GM18507 (cell line): ENCODE results near the gene TIE1.

Experiments
- DNase-seq: peaks from one replicate; pipeline ENCODE4 v3.0.0; 2011; ENCODE audit warnings: low read depth; ENCODE audit not compliant: insufficient read length; ENCODE audit errors: extremely low spot score
- FAIRE-seq: peaks from 2 replicates; lab custom pipeline; 2011; peaks lifted over from hg19 to GRCh38; lab: Jason Lieb, UNC

The TIE1 gene

GRCh38 chr1:43351421-43352350 is 50.9 kb downstream of the TIE1 start:
- DNase-seq (no peak), FAIRE-seq (no peak)

DNA sequence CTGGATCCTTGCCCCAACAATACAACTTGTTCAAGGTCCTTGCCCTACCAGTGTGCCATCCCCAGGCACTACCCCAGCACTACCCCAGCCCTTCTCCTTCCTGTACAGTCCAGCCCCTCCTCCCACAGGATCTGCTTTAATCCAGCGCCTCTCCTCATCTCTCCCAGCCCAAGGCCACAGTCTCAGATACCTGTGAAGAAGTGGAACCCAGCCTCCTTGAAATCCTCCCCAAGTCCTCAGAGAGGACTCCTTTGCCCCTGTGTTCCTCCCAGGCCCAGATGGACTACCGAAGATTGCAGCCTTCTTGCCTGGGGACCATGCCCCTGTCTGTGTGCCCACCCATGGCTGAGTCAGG is 51.5 kb downstream of the TIE1 start:
- FAIRE-seq (no peak), DNase-seq (no peak)

- DNase-seq: no peak
- no peak for FAIRE-seq
Measured at GRCh38 chr1:43352881-43353280, 52.1 kb downstream of the TIE1 start.

DNA sequence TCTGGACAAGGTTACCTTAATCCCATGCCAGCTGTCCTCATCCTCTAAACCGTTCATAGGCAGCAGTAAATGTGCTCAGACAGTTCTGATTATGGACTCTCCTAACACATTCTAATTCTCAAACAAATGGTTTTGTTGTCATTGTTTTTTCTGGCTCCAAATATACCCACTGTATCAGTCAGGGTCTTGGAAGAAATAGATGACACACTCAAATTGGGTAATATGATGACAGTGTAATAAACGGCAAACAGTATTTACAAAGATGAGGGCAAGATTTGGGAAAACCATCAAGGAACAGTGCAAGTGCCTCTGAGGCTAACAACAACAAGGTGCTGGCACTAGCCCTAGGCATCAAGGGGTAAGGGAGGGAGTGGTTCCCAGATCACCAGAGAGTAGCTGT is 53.7 kb downstream of the TIE1 start:
- DNase-seq (no peak), FAIRE-seq (no peak)

DNA sequence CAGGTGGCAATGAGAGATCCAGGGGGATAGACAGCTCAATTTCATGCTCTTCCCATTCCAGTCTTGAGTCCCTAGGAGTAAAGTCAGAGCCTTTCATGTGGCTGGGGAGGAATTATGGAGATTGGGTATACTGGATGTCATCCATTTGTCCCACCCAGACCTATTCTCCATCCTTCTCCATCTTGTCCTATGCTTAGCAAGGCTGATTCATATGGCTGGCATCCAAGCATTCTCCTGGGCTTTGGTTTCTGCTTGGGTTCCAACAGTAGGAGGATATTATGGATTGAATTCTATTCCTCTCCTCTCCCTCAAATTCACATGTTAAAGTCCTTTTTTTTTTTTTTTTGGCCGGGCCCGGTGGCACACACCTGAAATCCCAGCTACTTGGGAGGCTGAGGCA is 54.2 kb downstream of the TIE1 start:
- FAIRE-seq (no peak), DNase-seq (no peak)

DNA sequence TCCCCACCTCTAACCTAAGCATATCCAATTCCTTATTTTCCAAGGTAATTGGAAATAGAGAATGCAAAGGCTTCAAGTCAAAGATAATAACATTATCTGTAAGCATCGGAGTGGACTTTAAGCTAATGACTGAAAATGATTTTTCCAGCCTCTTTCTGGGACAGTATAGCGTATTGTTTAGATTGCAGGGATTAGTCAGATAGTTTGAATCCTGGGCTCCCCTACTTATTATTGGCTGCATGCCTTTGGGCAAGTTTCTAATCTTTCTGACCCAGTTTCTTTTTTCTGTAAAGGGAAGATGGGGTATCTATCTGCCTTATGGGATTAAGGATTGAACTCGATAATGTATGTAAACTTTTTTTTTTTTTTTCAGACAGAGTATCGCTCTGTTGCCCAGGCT is 56.5 kb downstream of the TIE1 start:
- DNase-seq (no peak), FAIRE-seq (no peak)

DNA sequence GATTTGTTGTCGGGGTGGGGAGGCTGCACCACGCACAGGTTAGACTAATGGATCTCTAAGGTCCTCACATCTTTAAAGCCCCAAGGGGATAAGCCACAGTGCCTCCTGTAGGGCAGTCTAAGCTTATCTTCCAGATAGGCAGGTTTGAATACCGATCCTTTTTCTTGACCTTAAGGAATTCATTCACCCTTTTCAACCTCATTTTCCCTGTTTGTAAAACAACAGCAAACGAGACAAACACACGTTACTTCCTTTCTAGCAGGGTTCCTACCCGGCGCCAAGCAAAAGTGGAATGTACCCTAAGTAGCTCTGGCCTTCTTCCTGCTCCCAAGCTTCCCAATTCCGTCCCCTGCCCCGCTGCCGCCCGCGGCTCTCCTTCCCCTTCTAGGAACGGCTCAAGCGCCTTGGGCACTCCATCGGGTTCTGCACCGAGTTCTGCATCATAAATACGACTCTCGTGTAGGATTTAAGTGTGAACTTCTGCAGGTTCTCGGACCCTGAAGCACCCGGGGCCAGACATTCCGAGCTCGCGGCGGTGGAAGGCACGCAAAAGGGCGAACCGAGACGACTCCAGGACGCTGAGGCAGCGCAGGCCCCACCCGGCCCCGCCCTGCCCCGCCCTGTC is 57.5 kb downstream of the TIE1 start:
- FAIRE-seq (peak; percentile 60), DNase-seq (no peak)

DNA sequence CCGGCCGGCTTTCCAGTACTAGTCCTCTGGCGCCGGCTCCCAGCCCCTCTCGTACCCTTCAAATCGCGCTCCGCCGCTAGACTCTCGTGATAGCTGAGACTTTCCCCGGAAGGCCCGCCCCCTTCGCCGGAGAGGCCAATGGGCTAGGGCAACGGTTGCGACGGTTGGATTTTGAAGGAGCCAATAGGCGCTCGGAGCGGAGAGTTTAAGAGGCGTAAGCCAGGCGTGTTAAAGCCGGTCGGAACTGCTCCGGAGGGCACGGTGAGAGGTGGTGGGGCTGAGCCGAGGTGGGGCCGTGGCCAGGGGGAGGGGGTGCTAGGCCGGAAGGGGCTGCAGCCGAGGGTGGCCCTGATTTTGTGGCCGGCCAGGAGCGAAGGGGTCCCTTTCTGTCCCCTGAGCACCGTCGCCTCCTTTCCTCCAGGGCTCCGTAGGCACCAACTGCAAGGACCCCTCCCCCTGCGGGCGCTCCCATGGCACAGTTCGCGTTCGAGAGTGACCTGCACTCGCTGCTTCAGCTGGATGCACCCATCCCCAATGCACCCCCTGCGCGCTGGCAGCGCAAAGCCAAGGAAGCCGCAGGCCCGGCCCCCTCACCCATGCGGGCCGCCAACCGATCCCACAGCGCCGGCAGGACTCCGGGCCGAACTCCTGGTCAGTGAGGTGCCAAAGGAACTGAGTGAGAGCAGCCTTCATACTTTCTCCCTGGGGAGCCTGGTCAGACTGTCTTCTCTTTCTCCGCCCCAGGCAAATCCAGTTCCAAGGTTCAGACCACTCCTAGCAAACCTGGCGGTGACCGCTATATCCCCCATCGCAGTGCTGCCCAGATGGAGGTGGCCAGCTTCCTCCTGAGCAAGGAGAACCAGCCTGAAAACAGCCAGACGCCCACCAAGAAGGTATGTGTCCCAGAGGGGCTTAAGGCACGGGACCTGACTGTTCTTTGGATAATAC is 58.2 kb downstream of the TIE1 start, which contains the start of gene CDC20:
TSS of gene CDC20 (plus strand) at position 236 of the 948 bp plus-strand sequence. CDS start at position 471, 235 bp downstream.
- DNase-seq (peak; percentile 87), FAIRE-seq (peak; percentile 94)

- DNase-seq: no peak
- FAIRE-seq: no peak
Measured at GRCh38 chr1:43359696-43360095, 58.9 kb downstream of the TIE1 start.

- FAIRE-seq: no peak
- DNase-seq: no peak
Measured at GRCh38 chr1:43360616-43361015, 59.8 kb downstream of the TIE1 start.

DNA sequence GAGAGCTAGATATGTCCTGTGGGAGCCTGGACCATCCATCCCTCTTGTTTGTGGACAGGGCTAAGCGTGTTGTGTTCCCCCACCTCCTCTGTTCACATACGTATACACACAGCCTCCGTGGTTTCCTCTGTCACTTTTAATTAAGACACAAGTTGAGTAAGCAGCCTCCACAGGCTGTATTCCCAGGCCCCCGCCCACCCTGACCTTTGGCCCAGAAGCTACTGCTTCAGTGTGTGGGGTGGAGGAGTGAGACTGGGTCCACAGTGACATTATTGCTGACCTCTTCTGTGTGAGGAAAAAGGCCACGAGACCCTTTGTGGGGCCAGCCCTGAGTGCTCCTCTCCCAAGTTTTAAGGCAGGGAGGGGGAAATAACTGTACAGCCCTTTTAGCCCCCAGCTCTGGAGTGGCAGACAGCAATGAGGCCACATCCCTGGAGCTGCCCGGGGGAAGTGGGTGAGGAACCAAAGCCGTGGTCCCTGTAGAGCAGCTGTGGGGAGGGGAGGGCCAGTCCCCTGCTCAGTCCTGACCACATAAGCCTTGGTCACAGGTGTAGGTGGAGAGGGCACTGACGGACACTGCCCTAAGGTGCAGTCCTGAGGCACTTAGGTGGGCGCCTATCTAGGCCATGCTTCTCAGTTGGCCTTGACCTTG is 62.6 kb downstream of the TIE1 start:
- FAIRE-seq: no peak
- DNase-seq: no peak

GRCh38 chr1:43363935-43364525 is 63.2 kb downstream of the TIE1 start:
- DNase-seq (no peak), FAIRE-seq (no peak)

DNA sequence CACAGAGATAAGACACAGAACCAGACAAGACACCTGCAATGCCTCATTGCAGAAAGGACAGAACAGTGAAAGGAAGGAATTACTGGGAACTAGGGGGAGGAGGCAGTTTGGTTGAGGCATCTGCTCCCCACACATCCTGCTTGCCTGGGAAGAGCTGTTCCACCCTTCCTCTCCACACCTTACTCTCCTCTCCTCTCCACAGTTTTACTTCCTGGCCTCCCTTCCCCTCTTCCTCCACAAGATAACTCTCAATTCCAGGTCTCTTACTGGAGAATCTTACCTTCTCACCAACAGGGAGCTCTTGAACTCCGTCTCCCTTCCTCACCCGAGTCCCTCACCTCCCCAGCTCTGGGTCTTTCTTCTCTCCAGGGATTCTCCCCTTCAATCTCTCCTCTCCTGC is 64.9 kb downstream of the TIE1 start:
- DNase-seq (no peak), FAIRE-seq (no peak)

GRCh38 chr1:43366179-43366578 is 65.4 kb downstream of the TIE1 start:
- DNase-seq (no peak), FAIRE-seq (no peak)

GRCh38 chr1:43366601-43367025 is 65.8 kb downstream of the TIE1 start:
- DNase-seq (no peak), FAIRE-seq (no peak)

DNA sequence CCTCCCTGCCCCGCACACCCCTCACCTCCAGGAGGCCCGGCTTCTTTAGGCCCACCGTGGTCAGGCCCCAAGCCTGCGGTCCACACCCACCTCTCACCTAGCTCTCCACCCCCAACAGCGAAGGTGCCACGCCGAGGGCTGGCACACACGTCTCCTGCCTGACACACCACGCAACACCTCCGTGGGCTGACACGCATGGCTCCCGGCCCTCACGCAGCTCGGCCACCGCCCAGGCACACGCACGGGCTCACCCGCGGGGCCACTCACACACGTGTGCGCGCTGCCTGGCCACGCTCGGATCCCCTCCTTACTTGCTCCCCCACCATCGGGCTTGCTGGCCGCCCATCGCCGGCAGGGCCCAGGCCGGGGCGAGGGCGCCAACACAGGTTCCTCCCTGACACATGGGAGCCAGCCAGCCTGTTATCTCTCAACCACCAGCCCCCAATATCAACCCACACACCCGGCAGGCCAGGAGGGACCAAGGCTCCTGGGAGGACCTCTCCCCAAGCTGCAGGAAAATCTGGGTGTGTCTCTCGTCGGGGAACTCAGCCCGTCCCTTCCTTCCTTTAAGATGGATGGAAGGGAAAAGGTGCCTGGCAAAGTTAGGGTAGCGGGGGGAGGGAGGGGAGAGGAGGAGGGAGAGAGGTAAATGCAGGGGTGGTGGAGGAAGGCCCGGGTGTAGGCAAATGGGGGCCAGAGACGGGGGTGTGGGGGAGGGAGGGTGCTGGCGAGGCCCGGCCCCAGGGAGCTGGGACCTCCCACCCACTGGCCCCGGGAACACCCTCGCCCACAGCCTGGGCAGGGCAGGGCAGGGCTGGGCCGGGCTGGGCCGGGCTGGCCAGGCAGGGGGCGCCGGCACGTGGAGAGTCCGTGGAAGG is 66.5 kb downstream of the TIE1 start:
- FAIRE-seq (no peak), DNase-seq (no peak)

- peak; percentile 87 for FAIRE-seq
Measured at GRCh38 chr1:43367904-43368645, 67.3 kb downstream of the TIE1 start, which contains the start of gene ELOVL1. Gene ELOVL1, minus strand, starts transcription at chr1:43368011. Its CDS starts 2,402 bp downstream, at chr1:43365609.

More at GRCh38 chr1:43367904-43368645, 67.3 kb downstream of the TIE1 start, which contains the start of gene ELOVL1:
- DNase-seq: peak; percentile 94
